HepG2 (cell line): Measurements from ENCODE around the gene CASKIN2. TPM values are rescaled to one million over a fixed set of nuclear protein-coding genes. Genes with fewer than 3 reads are reported as not detected.
A peak's percentile ranks its signal among the peaks of the same experiment; 100 is the strongest.

Experiments used
- AHDC1 ChIP-seq: sonication (generic); formaldehyde crosslinking; IDR thresholded peaks from 2 replicates; pipeline ENCODE4 v1.5.1; 2020; ENCODE audit warnings: mild to moderate bottlenecking, missing genetic modification reagents, borderline replicate concordance
- AKAP8 ChIP-seq: sonication (generic); formaldehyde crosslinking; IDR thresholded peaks from 2 replicates; pipeline ENCODE4 v1.5.1; 2020; ENCODE audit warnings: mild to moderate bottlenecking, missing genetic modification reagents
- GATAD1 ChIP-seq: IDR thresholded peaks from 2 replicates; pipeline ENCODE4 v1.6.1; 2016; ENCODE audit warnings: missing genetic modification reagents, missing compliant biosample characterization
- HNF4A ChIP-seq: sonication (generic); formaldehyde crosslinking; IDR thresholded peaks from 2 replicates; pipeline ENCODE4 v1.4.0; 2020; ENCODE audit warnings: missing genetic modification reagents
- MAZ ChIP-seq, 2 experiments: sonication (generic) in 1 of 2; formaldehyde crosslinking in 1 of 2; IDR thresholded peaks; 2 replicates each; pipeline versions ENCODE4 v1.5.0 to v1.6.1; 2012 to 2020; ENCODE audit warnings: low read depth in 2 of 2, mild to moderate bottlenecking in 2 of 2, borderline replicate concordance in 1 of 2, improper control_type of control experiment in 1 of 2, low read length in 1 of 2, missing genetic modification reagents in 1 of 2, moderate library complexity in 1 of 2
- PAX8 ChIP-seq: sonication (generic); formaldehyde crosslinking; IDR thresholded peaks from 2 replicates; pipeline ENCODE4 v1.8.0; 2022; ENCODE audit warnings: mild to moderate bottlenecking, missing genetic modification reagents, borderline replicate concordance
- RXRB ChIP-seq: IDR thresholded peaks from 2 replicates; pipeline ENCODE4 v1.6.1; 2016; ENCODE audit warnings: borderline replicate concordance, missing genetic modification reagents, missing compliant biosample characterization
- ZBTB49 ChIP-seq: sonication (generic); formaldehyde crosslinking; IDR thresholded peaks from 2 replicates; pipeline ENCODE4 v1.4.0; 2020; ENCODE audit warnings: missing genetic modification reagents, borderline replicate concordance
- ZFP82 ChIP-seq: sonication (generic); formaldehyde crosslinking; IDR thresholded peaks from 2 replicates; pipeline ENCODE4 v1.5.1; 2020; ENCODE audit warnings: mild to moderate bottlenecking, missing genetic modification reagents, borderline replicate concordance
- ZNF407 ChIP-seq: sonication (generic); formaldehyde crosslinking; IDR thresholded peaks from one replicate; pipeline ENCODE4 v1.5.1; 2020; ENCODE audit warnings: mild to moderate bottlenecking, missing genetic modification reagents; ENCODE audit errors: not compliant biosample characterization
- polyA plus RNA-seq, 8 experiments: library from polyadenylated mRNA; depleted of rRNA in 3 of 8; stranded (reverse) in 7 of 8; unstranded in 1 of 8; fragments of >200 nt; fragmentation: Illumina TruSeq in 4 of 8; extraction: Trizol in 4 of 8; gene quantifications; 2 replicates each; pipeline versions ENCODE4 v1.2.1 to v1.2.3, GENCODE V29; 2011 to 2016; ENCODE audit warnings: low read depth in 4 of 8, missing spikeins in 1 of 8, mixed read lengths in 1 of 8; ENCODE audit not compliant: insufficient read depth in 1 of 8
- total RNA-seq, 5 experiments: library from RNA; depleted of rRNA; stranded (reverse); fragments of >200 nt; fragmentation: Illumina TruSeq; extraction: Trizol; gene quantifications; 2 replicates each; pipeline ENCODE4 v1.2.3, GENCODE V29; 2016; ENCODE audit warnings: low read depth in 1 of 5

CASKIN2 gene
- total and polyA plus RNA-seq, 2 of the 13 experiments (the other 11 are each of a cell fraction or from before 2014, with no cell fraction given), result 5.2 to 7.8 TPM

DNA sequence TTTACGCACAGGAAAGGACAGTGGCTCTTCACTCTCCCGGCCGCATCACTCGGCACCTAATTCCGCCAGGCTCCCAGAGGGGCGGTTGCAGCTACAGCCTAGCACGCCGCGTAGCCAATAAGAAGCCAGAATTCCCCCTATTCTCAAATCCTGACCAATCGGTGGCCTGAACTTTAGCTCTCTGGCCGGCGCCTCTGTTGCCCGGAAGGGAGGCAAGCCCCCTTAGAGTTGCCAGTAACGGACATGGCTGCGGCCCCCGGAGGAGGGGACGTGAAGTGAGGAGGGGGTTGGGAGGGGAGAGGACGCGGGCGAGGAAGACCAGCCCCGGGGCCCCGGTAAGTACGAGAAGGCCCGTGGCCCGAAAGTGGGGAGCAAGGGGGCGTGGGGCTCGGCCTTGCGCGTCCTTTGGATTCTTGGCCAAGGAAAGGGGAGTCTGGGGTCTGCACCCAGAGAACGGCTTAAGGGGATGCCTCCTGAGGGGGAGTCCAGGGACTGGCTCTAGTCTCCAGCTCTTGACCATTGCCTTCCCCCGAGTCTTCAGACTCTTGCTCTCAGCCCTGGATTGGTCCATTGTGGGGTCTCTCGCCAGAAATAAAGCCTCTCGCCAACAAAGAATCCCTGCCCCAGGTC, 58.8 kb downstream of the CASKIN2 start, which contains the start of gene TMEM94 (continued):
- peak; percentile 51; the same call in 1 of the 2 replicates for TF ChIP-seq AHDC1 (CRISPR knock-in tag)
- no peak for TF ChIP-seq PAX8 (CRISPR knock-in tag)
- no peak; the same call in 1 of the 2 replicates for TF ChIP-seq HNF4A (CRISPR knock-in tag)
- TF ChIP-seq RXRB (CRISPR knock-in tag), result peak; percentile 51; the same call in 1 of the 2 replicates
- no peak for TF ChIP-seq ZBTB49 (CRISPR knock-in tag)
- peak; percentile 99 for TF ChIP-seq MAZ (IDR thresholded peaks at IDR 0.05; ENCODE audit: borderline replicate concordance, low read depth, low read length)
- TF ChIP-seq MAZ (CRISPR knock-in tag; IDR thresholded peaks at IDR 0.05; ENCODE audit: low read depth), result peak; percentile 96
- peak; percentile 85; the same call in 1 of the 2 replicates for TF ChIP-seq AKAP8
- TF ChIP-seq ZNF407, result peak; percentile 30
- peak; percentile 78 for TF ChIP-seq GATAD1
- TF ChIP-seq ZFP82 (CRISPR knock-in tag), result peak; percentile 88; the same call in 1 of the 2 replicates
